ENCODE results near the gene KIAA0408. TPM values are rescaled to one million over a fixed set of nuclear protein-coding genes. Genes with fewer than 3 reads are reported as not detected.

KIAA0408 gene
- total RNA-seq (10 to 100 TPM in 1 of 5 experiments, 1 to 10 TPM in 2, under 1 TPM in 2; 0.64 to 11.3 (median 2.3) TPM), polyA plus RNA-seq (under 1 TPM in 1 of 2 donors, not detected in 1; 0.14 TPM), total RNA-seq (not detected)

DNA sequence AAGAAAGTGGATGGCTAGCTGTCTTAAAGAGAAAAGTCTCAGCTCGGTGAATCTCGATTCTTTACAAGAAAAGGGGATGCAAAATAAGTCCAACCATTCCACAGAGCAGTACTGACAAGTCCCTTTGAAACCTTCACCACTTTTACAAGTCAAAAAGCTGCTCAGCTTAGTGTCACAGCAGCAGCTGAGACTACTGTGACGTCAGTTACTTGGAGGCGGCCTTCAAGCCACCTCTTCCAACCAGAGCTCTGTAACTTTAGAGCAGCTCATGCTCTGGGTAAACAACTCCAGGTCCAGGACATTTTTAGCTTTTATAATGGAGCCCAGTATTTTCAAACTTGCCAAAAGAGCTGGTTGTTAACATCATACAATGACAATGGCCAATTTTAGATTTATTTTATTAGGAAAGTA, at the start of gene KIAA0408:
TSS of gene KIAA0408 (minus strand) at position 159 of the 411 bp plus-strand sequence. CDS start 5,408 bp downstream, outside the sequence.
- no peak within 1 kb of the TSS for H3K4me3 ChIP-seq (ENCODE audit: low read length)
- Mint-ChIP-seq H3K4me1 (peaks cover 0 to 16% (median 0%) of the 10 kb centered on the region in 7 donors), H3K27ac (no peak within 1 kb of the TSS), H3K36me3 (peaks cover 0 to 1% (median 0%) of the 10 kb centered on the region in 5 donors), H3K4me3 (no peak within 1 kb of the TSS), H3K9me3 (no peaks in the 10 kb centered on the region), H3K27me3 (peaks cover 0 to 3% (median 0%) of the 10 kb centered on the region in 5 donors)
- ATAC-seq (no peak), DNase-seq (no peak)
- no peaks in the 10 kb centered on the region for H3K27me3 ChIP-seq (ENCODE audit: control insufficient read depth in 2 of 2, insufficient read depth in 2 of 2, low read length in 2 of 2)
- ChIA-PET CTCF (interaction anchor here (0.5 to 1.3 kb wide), 2 partner anchors 1583 to 1911 kb away, joined by 3 read pairs; no protein-coding TSS in a partner anchor), POLR2A (interaction anchor here (1.2 kb wide), 1 partner anchor 48 kb away, joined by 4 read pairs; no protein-coding TSS in a partner anchor)
- no peak within 1 kb of the TSS for H3K27ac ChIP-seq (ENCODE audit: low read depth, low read length)
- H3K4me1 ChIP-seq (ENCODE audit: control insufficient read depth in 2 of 2, insufficient read depth in 2 of 2, low read length in 2 of 2): no peaks in the 10 kb centered on the region
- intact Hi-C loops (cut with micrococcal nuclease): no loop called here
- no peaks in the 10 kb centered on the region for H3K36me3 ChIP-seq (ENCODE audit: control insufficient read depth in 2 of 3, insufficient read depth in 3 of 3, low read length in 3 of 3)
- H3K9me3 ChIP-seq (ENCODE audit: control insufficient read depth in 2 of 3, low read length in 3 of 3): no peaks in the 10 kb centered on the region

DNA sequence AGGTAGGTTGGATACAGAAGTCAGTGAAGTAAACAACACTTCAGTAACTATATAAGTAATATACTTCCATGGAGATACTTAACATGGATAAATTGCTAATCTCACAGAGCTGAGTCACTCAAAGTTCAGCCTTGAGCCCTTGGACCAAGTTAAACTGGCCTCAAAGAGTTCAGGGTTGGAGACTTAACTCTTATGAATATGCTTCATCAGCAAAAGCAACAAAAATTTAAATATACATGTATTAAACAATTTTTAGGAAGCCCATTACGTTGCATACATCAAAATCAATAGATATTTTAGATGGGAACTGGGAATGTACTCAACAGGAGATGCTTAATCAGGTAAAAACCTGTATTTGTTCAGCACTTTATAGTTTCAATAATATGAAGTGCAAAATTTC, 47.7 kb upstream of the KIAA0408 start:
- no peaks in the 10 kb centered on the region for H3K27me3 Mint-ChIP-seq
- intact Hi-C loops (cut with micrococcal nuclease): no loop called here
- no peak for ATAC-seq
- Histone ChIP-seq H3K4me3 (ENCODE audit: low read length) (no peak overlapping the region), H3K4me1 (ENCODE audit: control insufficient read depth in 2 of 2, insufficient read depth in 2 of 2, low read length in 2 of 2) (no peaks in the 10 kb centered on the region), H3K36me3 (ENCODE audit: control insufficient read depth in 2 of 3, insufficient read depth in 3 of 3, low read length in 3 of 3) (no peaks in the 10 kb centered on the region), H3K27ac (ENCODE audit: low read depth, low read length) (no peak overlapping the region), H3K9me3 (ENCODE audit: control insufficient read depth in 2 of 3, low read length in 3 of 3) (no peaks in the 10 kb centered on the region), H3K27me3 (ENCODE audit: control insufficient read depth in 2 of 2, insufficient read depth in 2 of 2, low read length in 2 of 2) (no peaks in the 10 kb centered on the region)
- H3K4me1 Mint-ChIP-seq: peaks cover 0 to 2% (median 0%) of the 10 kb centered on the region in 7 donors
- no peak overlapping the region for H3K4me3 Mint-ChIP-seq
- ChIA-PET CTCF (no interaction called here), POLR2A (interaction anchor here (1.0 kb wide), 1 partner anchor 47 kb away, joined by 4 read pairs; the partner anchor contains the start of gene KIAA0408)
- no peak overlapping the region for H3K27ac Mint-ChIP-seq
- DNase-seq: no peak
- peaks cover 0 to 22% (median 6%) of the 10 kb centered on the region in 5 donors for H3K36me3 Mint-ChIP-seq
- no peaks in the 10 kb centered on the region for H3K9me3 Mint-ChIP-seq

DNA sequence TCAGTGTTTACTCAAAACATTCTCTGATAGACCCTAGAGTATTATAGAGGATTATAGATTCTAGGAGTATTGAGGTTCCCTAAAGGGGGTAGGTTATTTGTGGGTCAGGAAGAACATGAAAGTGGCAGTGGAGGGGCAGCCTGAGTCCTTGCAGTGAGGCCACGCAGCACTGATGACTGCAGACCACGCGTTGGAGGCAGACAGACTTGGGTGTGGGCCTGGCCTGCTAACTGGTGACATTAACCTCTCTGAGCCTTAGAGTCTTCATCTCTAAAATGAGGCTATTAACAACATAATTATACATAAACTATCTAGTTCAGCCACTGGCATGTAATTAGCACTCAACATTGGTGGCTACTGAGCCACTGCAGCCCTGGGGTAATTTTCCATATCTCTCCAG, 43.8 kb upstream of the KIAA0408 start:
- ChIA-PET POLR2A (no interaction called here), CTCF (no interaction called here)
- Histone ChIP-seq H3K36me3 (ENCODE audit: control insufficient read depth in 2 of 3, insufficient read depth in 3 of 3, low read length in 3 of 3) (no peaks in the 10 kb centered on the region), H3K27me3 (ENCODE audit: control insufficient read depth in 2 of 2, insufficient read depth in 2 of 2, low read length in 2 of 2) (no peaks in the 10 kb centered on the region), H3K4me1 (ENCODE audit: control insufficient read depth in 2 of 2, insufficient read depth in 2 of 2, low read length in 2 of 2) (no peaks in the 10 kb centered on the region), H3K27ac (ENCODE audit: low read depth, low read length) (no peak overlapping the region), H3K9me3 (ENCODE audit: control insufficient read depth in 2 of 3, low read length in 3 of 3) (no peaks in the 10 kb centered on the region), H3K4me3 (ENCODE audit: low read length) (no peak overlapping the region)
- Mint-ChIP-seq H3K9me3 (no peaks in the 10 kb centered on the region), H3K4me3 (no peak overlapping the region), H3K27me3 (peaks cover 0 to 4% (median 0%) of the 10 kb centered on the region in 5 donors), H3K27ac (no peak overlapping the region), H3K36me3 (peaks cover 0 to 11% (median 0%) of the 10 kb centered on the region in 5 donors), H3K4me1 (peaks cover 0 to 2% (median 0%) of the 10 kb centered on the region in 7 donors)
- DNase-seq (no peak), ATAC-seq (no peak)
- intact Hi-C loops (cut with micrococcal nuclease): no loop called here

GRCh38 chr6:127497410-127497809, 38.2 kb upstream of the KIAA0408 start:
- no peak for ATAC-seq
- intact Hi-C loops (cut with micrococcal nuclease): no loop called here
- peaks cover 0 to 7% (median 0%) of the 10 kb centered on the region in 5 donors for H3K27me3 Mint-ChIP-seq
- H3K27ac Mint-ChIP-seq: no peak overlapping the region
- Histone ChIP-seq H3K27me3 (ENCODE audit: control insufficient read depth in 2 of 2, insufficient read depth in 2 of 2, low read length in 2 of 2) (no peaks in the 10 kb centered on the region), H3K9me3 (ENCODE audit: control insufficient read depth in 2 of 3, low read length in 3 of 3) (no peaks in the 10 kb centered on the region), H3K4me1 (ENCODE audit: control insufficient read depth in 2 of 2, insufficient read depth in 2 of 2, low read length in 2 of 2) (no peaks in the 10 kb centered on the region), H3K4me3 (ENCODE audit: low read length) (no peak overlapping the region), H3K36me3 (ENCODE audit: control insufficient read depth in 2 of 3, insufficient read depth in 3 of 3, low read length in 3 of 3) (no peaks in the 10 kb centered on the region), H3K27ac (ENCODE audit: low read depth, low read length) (no peak overlapping the region)
- no peak for DNase-seq
- CTCF ChIA-PET: no interaction called here
- H3K36me3 Mint-ChIP-seq: peaks cover 0 to 15% (median 0%) of the 10 kb centered on the region in 5 donors
- H3K9me3 Mint-ChIP-seq: no peaks in the 10 kb centered on the region
- H3K4me3 Mint-ChIP-seq: no peak overlapping the region
- POLR2A ChIA-PET: no interaction called here
- peaks cover 0 to 11% (median 2%) of the 10 kb centered on the region in 7 donors for H3K4me1 Mint-ChIP-seq

GRCh38 chr6:127496471-127496870, 37.3 kb upstream of the KIAA0408 start:
- peaks cover 0 to 7% (median 0%) of the 10 kb centered on the region in 5 donors for H3K27me3 Mint-ChIP-seq
- H3K4me3 Mint-ChIP-seq: no peak overlapping the region
- H3K4me1 ChIP-seq (ENCODE audit: control insufficient read depth in 2 of 2, insufficient read depth in 2 of 2, low read length in 2 of 2): no peaks in the 10 kb centered on the region
- H3K36me3 Mint-ChIP-seq: peaks cover 0 to 20% (median 5%) of the 10 kb centered on the region in 5 donors
- H3K27ac Mint-ChIP-seq: no peak overlapping the region
- H3K27me3 ChIP-seq (ENCODE audit: control insufficient read depth in 2 of 2, insufficient read depth in 2 of 2, low read length in 2 of 2): no peaks in the 10 kb centered on the region
- intact Hi-C loops (cut with micrococcal nuclease): no loop called here
- CTCF ChIA-PET: no interaction called here
- POLR2A ChIA-PET: no interaction called here
- H3K4me3 ChIP-seq (ENCODE audit: low read length): no peak overlapping the region
- DNase-seq: no peak
- ATAC-seq: no peak
- H3K27ac ChIP-seq (ENCODE audit: low read depth, low read length): no peak overlapping the region
- peaks cover 0 to 3% (median 0%) of the 10 kb centered on the region in 11 donors for H3K9me3 Mint-ChIP-seq
- peaks cover 0 to 11% (median 0%) of the 10 kb centered on the region in 7 donors for H3K4me1 Mint-ChIP-seq
- no peaks in the 10 kb centered on the region for H3K36me3 ChIP-seq (ENCODE audit: control insufficient read depth in 2 of 3, insufficient read depth in 3 of 3, low read length in 3 of 3)
- no peaks in the 10 kb centered on the region for H3K9me3 ChIP-seq (ENCODE audit: control insufficient read depth in 2 of 3, low read length in 3 of 3)

GRCh38 chr6:127494240-127494767, 35.1 kb upstream of the KIAA0408 start:
- ChIA-PET POLR2A (no interaction called here), CTCF (no interaction called here)
- H3K9me3 ChIP-seq (ENCODE audit: control insufficient read depth in 2 of 3, low read length in 3 of 3): no peaks in the 10 kb centered on the region
- Mint-ChIP-seq H3K36me3 (peaks cover 0 to 29% (median 10%) of the 10 kb centered on the region in 5 donors), H3K9me3 (peaks cover 0 to 10% (median 0%) of the 10 kb centered on the region in 11 donors), H3K4me1 (peaks cover 0 to 17% (median 0%) of the 10 kb centered on the region in 7 donors), H3K27me3 (peaks cover 0 to 6% (median 0%) of the 10 kb centered on the region in 5 donors), H3K27ac (no peak overlapping the region), H3K4me3 (no peak overlapping the region)
- H3K4me3 ChIP-seq (ENCODE audit: low read length): no peak overlapping the region
- H3K27ac ChIP-seq (ENCODE audit: low read depth, low read length): no peak overlapping the region
- DNase-seq: no peak
- ATAC-seq: no peak
- H3K27me3 ChIP-seq (ENCODE audit: control insufficient read depth in 2 of 2, insufficient read depth in 2 of 2, low read length in 2 of 2): no peaks in the 10 kb centered on the region
- intact Hi-C loops (cut with micrococcal nuclease): no loop called here
- no peaks in the 10 kb centered on the region for H3K4me1 ChIP-seq (ENCODE audit: control insufficient read depth in 2 of 2, insufficient read depth in 2 of 2, low read length in 2 of 2)
- H3K36me3 ChIP-seq (ENCODE audit: control insufficient read depth in 2 of 3, insufficient read depth in 3 of 3, low read length in 3 of 3): no peaks in the 10 kb centered on the region

DNA sequence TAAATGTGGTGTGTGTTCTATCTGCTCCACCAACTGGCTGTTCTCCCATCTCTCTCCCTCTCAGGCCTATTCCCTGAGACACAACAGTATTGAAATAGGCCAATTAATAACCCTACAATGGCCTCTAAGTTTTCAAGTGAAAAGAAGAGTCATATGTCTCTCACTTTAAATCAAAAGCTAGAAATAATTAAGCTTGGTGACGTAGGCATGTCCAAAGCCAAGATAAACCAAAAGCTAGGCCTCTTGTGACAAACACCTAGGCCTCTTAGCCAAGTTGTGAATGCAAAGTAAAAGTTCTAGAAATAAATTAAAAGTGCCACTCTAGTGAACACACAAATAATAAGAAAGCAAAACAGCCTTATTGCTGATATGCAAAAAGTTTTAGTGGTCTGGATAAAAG, 30.1 kb upstream of the KIAA0408 start:
- DNase-seq (no peak), ATAC-seq (no peak)
- Mint-ChIP-seq H3K36me3 (peaks cover 0 to 45% (median 10%) of the 10 kb centered on the region in 5 donors), H3K27me3 (no peaks in the 10 kb centered on the region), H3K4me1 (peaks cover 7 to 32% (median 12%) of the 10 kb centered on the region in 7 donors), H3K27ac (no peak overlapping the region), H3K9me3 (peaks cover 0 to 26% (median 0%) of the 10 kb centered on the region in 11 donors), H3K4me3 (no peak overlapping the region)
- intact Hi-C loops (cut with micrococcal nuclease): no loop called here
- CTCF ChIA-PET: no interaction called here
- Histone ChIP-seq H3K9me3 (ENCODE audit: control insufficient read depth in 2 of 3, low read length in 3 of 3) (no peaks in the 10 kb centered on the region), H3K27ac (ENCODE audit: low read depth, low read length) (no peak overlapping the region), H3K36me3 (ENCODE audit: control insufficient read depth in 2 of 3, insufficient read depth in 3 of 3, low read length in 3 of 3) (no peaks in the 10 kb centered on the region), H3K4me1 (ENCODE audit: control insufficient read depth in 2 of 2, insufficient read depth in 2 of 2, low read length in 2 of 2) (no peaks in the 10 kb centered on the region), H3K27me3 (ENCODE audit: control insufficient read depth in 2 of 2, insufficient read depth in 2 of 2, low read length in 2 of 2) (no peaks in the 10 kb centered on the region), H3K4me3 (ENCODE audit: low read length) (no peak overlapping the region)
- POLR2A ChIA-PET: no interaction called here
